Peyer's patch (tissue), 4 donors: ENCODE measurements around the gene CMTM7. TPM values are rescaled to one million over a fixed set of nuclear protein-coding genes. Genes with fewer than 3 reads are reported as not detected.

ENCODE experiments used
- DNase-seq, 3 donors: peaks; one replicate each; pipeline ENCODE4 v3.0.0-alpha.2; 2017 to 2019
- H3K27ac ChIP-seq, 4 donors: fragments of 200-600 bp; sonication (generic); one replicate each; pipeline ENCODE4 v1.5.1; 2016 to 2019
- H3K27me3 ChIP-seq, 2 donors: fragments of 200-600 bp; sonication (generic); one replicate each; pipeline ENCODE4 v1.5.1; 2019
- H3K36me3 ChIP-seq, 3 donors: fragments of 200-600 bp; sonication (generic); one replicate each; pipeline ENCODE4 v1.5.1; 2016 to 2019
- H3K4me1 ChIP-seq, 4 donors: fragments of 200-600 bp; sonication (generic); one replicate each; pipeline ENCODE4 v1.5.1; 2016 to 2019
- H3K4me3 ChIP-seq, 4 donors: fragments of 200-600 bp; sonication (generic); 1 replicate in 3 of 4; 2 replicates in 1 of 4; pipeline ENCODE4 v1.5.1; 2016 to 2019; ENCODE audit warnings: mild to moderate bottlenecking in 1 of 4
- H3K9me3 ChIP-seq, 4 donors: fragments of 200-600 bp; sonication (generic); one replicate each; pipeline ENCODE4 v1.5.1; 2016 to 2019; ENCODE audit warnings: mild to moderate bottlenecking in 1 of 4
- CTCF ChIP-seq, 6 experiments: fragments of 450-650 bp in 4 of 6; fragments of 200-600 bp in 2 of 6; sonication (generic) in 1 of 6; IDR thresholded peaks; one replicate each; pipeline ENCODE4 v1.5.1; 2017 to 2019; ENCODE audit warnings: antibody characterized with exemption in 6 of 6, mild to moderate bottlenecking in 3 of 6, moderate library complexity in 1 of 6
- POLR2A ChIP-seq, 2 donors: fragments of 450-650 bp; IDR thresholded peaks; one replicate each; pipeline ENCODE4 v1.5.1; 2017; ENCODE audit warnings: antibody characterized with exemption in 2 of 2, mild to moderate bottlenecking in 2 of 2, moderate library complexity in 2 of 2
- total RNA-seq, 4 donors: library from RNA; depleted of rRNA; stranded (reverse); fragments of >200 nt; gene quantifications; one replicate each; pipeline ENCODE4 v1.1.0, GENCODE V29; 2016

Gene CMTM7
- total RNA-seq, 4 donors from 2014 or later, result 5.7 to 41.3 (median 10.5) TPM

- Histone ChIP-seq H3K36me3 (no peaks in the 10 kb centered on the region), H3K27ac (peak overlapping the region; percentile 91 to 99 (median 95)), H3K4me3 (peak overlapping the region; percentile 74 to 89 (median 82)), H3K27me3 (no peaks in the 10 kb centered on the region), H3K4me1 (peaks cover 0 to 9% (median 2%) of the 10 kb centered on the region in 4 donors), H3K9me3 (no peaks in the 10 kb centered on the region)
- no peak for TF ChIP-seq CTCF (IDR thresholded peaks at IDR 0.05)
- no peak for TF ChIP-seq POLR2A (IDR thresholded peaks at IDR 0.05)
- no peak for DNase-seq
Observed at GRCh38 chr3:32500880-32501782, 109.5 kb downstream of the CMTM7 start.

GRCh38 chr3:32501783-32502117 is 110.1 kb downstream of the CMTM7 start:
- Histone ChIP-seq H3K4me1 (peaks cover 0 to 9% (median 2%) of the 10 kb centered on the region in 4 donors), H3K27ac (peak overlapping the region; percentile 91 to 99 (median 95)), H3K4me3 (peak overlapping the region; percentile 74 to 89 (median 82)), H3K27me3 (no peaks in the 10 kb centered on the region), H3K36me3 (no peaks in the 10 kb centered on the region), H3K9me3 (no peaks in the 10 kb centered on the region)
- TF ChIP-seq POLR2A (IDR thresholded peaks at IDR 0.05) (no peak), CTCF (IDR thresholded peaks at IDR 0.05) (no peak)
- DNase-seq, result no peak

GRCh38 chr3:32502118-32502945 is 110.7 kb downstream of the CMTM7 start, which contains the start of gene CMTM6:
Gene CMTM6 (minus strand): TSS chr3:32502852. CDS start chr3:32502745, 107 bp downstream.
- Histone ChIP-seq H3K9me3 (no peaks in the 10 kb centered on the region), H3K27ac (peak within 1 kb of the TSS; percentile 91 to 99 (median 95)), H3K36me3 (no peaks in the 10 kb centered on the region), H3K4me1 (peaks cover 0 to 9% (median 2%) of the 10 kb centered on the region in 4 donors), H3K27me3 (no peaks in the 10 kb centered on the region), H3K4me3 (peak within 1 kb of the TSS; percentile 74 to 89 (median 82))
- TF ChIP-seq CTCF (IDR thresholded peaks at IDR 0.05) (no peak), POLR2A (IDR thresholded peaks at IDR 0.05) (peak; percentile 41 to 48)
- peak; percentile 84 to 92 (median 92) for DNase-seq

- DNase-seq, result no peak
- no peaks in the 10 kb centered on the region for H3K36me3 ChIP-seq
- peak overlapping the region; percentile 91 to 99 (median 95) for H3K27ac ChIP-seq
- H3K27me3 ChIP-seq, result no peaks in the 10 kb centered on the region
- TF ChIP-seq CTCF (IDR thresholded peaks at IDR 0.05) (no peak), POLR2A (IDR thresholded peaks at IDR 0.05) (no peak)
- peaks cover 0 to 9% (median 2%) of the 10 kb centered on the region in 4 donors for H3K4me1 ChIP-seq
- peak overlapping the region; percentile 74 to 89 (median 82) for H3K4me3 ChIP-seq
- H3K9me3 ChIP-seq, result no peaks in the 10 kb centered on the region
Observed at GRCh38 chr3:32502946-32503286, 111.3 kb downstream of the CMTM7 start.

Other genes with a start within 250 kb of the CMTM7 start
- gene CMTM8, start 153.2 kb upstream of the CMTM7 start, total RNA-seq, result 10 to 100 TPM in 2 of 4 donors, 1 to 10 TPM in 1, not detected in 1; 7.1 to 16.5 (median 13.1) TPM
- 10 to 100 TPM; 14.9 to 32.8 (median 26.8) TPM for gene CMTM6, start 111.0 kb downstream of the CMTM7 start, total RNA-seq
- gene DYNC1LI1, start 179.0 kb downstream of the CMTM7 start, total RNA-seq, result 10 to 100 TPM; 15.3 to 26.4 (median 19.4) TPM